OCI-LY1 (cell line): ENCODE measurements around the gene TREM2.

ENCODE experiments used
- H2AFZ ChIP-seq: fragments of 200-600 bp; sonication (generic), shearing (Covaris generic); 2 replicates; pipeline ENCODE4 v1.6.0; 2014; ENCODE audit warnings: antibody characterized with exemption, mild to moderate bottlenecking, low read length
- H3F3A ChIP-seq: fragments of 200-600 bp; sonication (generic), shearing (Covaris generic); 2 replicates; pipeline ENCODE4 v1.6.0; 2014; ENCODE audit warnings: mild to moderate bottlenecking, antibody characterized with exemption, low read length, moderate library complexity; ENCODE audit not compliant: insufficient read depth
- H3K27ac ChIP-seq: fragments of 200-600 bp; sonication (generic); 2 replicates; pipeline ENCODE4 v1.5.1; 2014; ENCODE audit warnings: low read length, mixed run types, mild to moderate bottlenecking, low read depth; ENCODE audit not compliant: poor library complexity, severe bottlenecking
- H3K27me3 ChIP-seq: fragments of 200-600 bp; sonication (generic); 2 replicates; pipeline ENCODE4 v1.6.0; 2014; ENCODE audit warnings: antibody characterized with exemption, mild to moderate bottlenecking, low read length, moderate library complexity; ENCODE audit not compliant: insufficient read depth
- H3K36me3 ChIP-seq: fragments of 200-600 bp; sonication (generic); 2 replicates; pipeline ENCODE4 v1.6.1; 2014; ENCODE audit warnings: mild to moderate bottlenecking, antibody characterized with exemption, low read length, moderate library complexity, mixed read lengths; ENCODE audit not compliant: insufficient read depth
- H3K4me1 ChIP-seq: fragments of 200-600 bp; sonication (generic); 2 replicates; pipeline ENCODE4 v1.5.1; 2014; ENCODE audit warnings: mild to moderate bottlenecking, low read length, moderate library complexity; ENCODE audit not compliant: insufficient read depth, severe bottlenecking
- H3K4me2 ChIP-seq: fragments of 200-600 bp; sonication (generic), shearing (Covaris generic); 2 replicates; pipeline ENCODE4 v1.6.1; 2014; ENCODE audit warnings: low read length
- H3K4me3 ChIP-seq: fragments of 200-600 bp; sonication (generic); 2 replicates; pipeline ENCODE4 v1.5.1; 2014; ENCODE audit warnings: low read length, low read depth, mild to moderate bottlenecking, mixed read lengths; ENCODE audit not compliant: poor library complexity, severe bottlenecking
- H3K79me2 ChIP-seq: fragments of 200-600 bp; shearing (Covaris generic); 2 replicates; pipeline ENCODE4 v1.6.1; 2016; ENCODE audit warnings: mixed run types, low read length, mixed read lengths; ENCODE audit not compliant: insufficient read depth
- H3K9ac ChIP-seq: fragments of 200-600 bp; sonication (generic), shearing (Covaris generic); 2 replicates; pipeline ENCODE4 v1.6.1; 2014; ENCODE audit warnings: mild to moderate bottlenecking, low read length, mixed read lengths
- H3K9me2 ChIP-seq: fragments of 200-600 bp; sonication (generic), shearing (Covaris generic); 2 replicates; pipeline ENCODE4 v1.6.1; 2014; ENCODE audit warnings: low read depth, mild to moderate bottlenecking, low read length, mixed read lengths
- H3K9me3 ChIP-seq: fragments of 200-600 bp; shearing (Covaris generic); 2 replicates; pipeline ENCODE4 v1.6.1; 2014; ENCODE audit warnings: low read length, mixed read lengths
- H4K20me1 ChIP-seq: fragments of 200-600 bp; sonication (generic), shearing (Covaris generic); 2 replicates; pipeline ENCODE4 v1.6.0; 2016; ENCODE audit warnings: mild to moderate bottlenecking, low read length; ENCODE audit not compliant: insufficient read depth
- EZH2 ChIP-seq: fragments of 200-600 bp; sonication (generic), shearing (Covaris generic); IDR thresholded peaks from 2 replicates; pipeline ENCODE4 v1.8.0; 2017; ENCODE audit warnings: borderline replicate concordance, mixed run types, mild to moderate bottlenecking, antibody characterized with exemption, low read length, moderate library complexity, mixed read lengths
- TF ChIP-seq, protein P1 (sequence below): fragments of 200-600 bp; sonication (generic), shearing (Covaris generic); IDR thresholded peaks from 2 replicates; pipeline ENCODE4 v1.5.1; 2017; ENCODE audit warnings: mild to moderate bottlenecking, antibody characterized with exemption, low read length, moderate library complexity, mixed read lengths

TREM2 gene

DNA sequence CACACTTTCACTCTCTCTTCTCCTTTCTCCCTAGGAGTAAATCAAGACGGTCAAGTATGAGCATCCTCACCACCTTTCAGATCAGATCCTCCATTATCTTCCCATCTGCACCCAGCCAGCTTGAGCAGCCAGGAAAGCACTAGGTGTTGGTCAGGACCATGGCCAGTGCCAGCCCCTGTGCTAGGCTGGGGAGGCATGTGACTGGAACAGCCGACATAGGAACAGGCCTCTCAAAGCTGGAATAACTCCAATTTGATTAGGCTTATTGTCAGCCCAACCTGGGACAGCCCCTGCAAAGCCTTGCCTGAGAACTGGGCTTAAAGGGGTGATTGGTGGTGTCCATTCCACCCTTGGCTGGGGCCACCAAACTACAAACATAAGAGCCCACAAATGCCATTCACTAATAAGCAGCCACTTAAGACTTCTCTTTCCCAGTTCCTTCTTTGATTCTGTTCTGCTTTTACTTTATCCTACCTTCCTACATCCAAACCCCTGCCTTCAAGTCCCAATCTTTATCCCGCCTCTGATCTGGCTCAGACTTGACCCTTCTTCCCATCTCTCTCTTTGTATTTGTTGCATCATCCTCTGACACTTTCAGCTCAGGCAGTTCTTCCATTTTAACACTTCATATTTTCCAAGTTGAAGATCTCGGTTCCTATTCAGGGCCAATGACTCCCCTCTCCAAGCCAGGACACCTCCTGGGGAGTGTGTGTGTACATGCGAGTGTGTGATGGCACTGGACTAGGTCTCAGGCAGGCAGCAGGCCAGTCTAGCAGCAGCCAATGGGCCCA lies 4.5 kb upstream of the TREM2 start:
- Histone ChIP-seq H3K4me2 (no peak overlapping the region), H3K9me3 (no peaks in the 10 kb centered on the region), H3K9ac (no peak overlapping the region), H3K36me3 (no peaks in the 10 kb centered on the region), H4K20me1 (no peaks in the 10 kb centered on the region), H3K27me3 (no peaks in the 10 kb centered on the region), H3K79me2 (no peaks in the 10 kb centered on the region), H3K4me3 (no peak overlapping the region), H2AFZ (no peak overlapping the region), H3K27ac (no peak overlapping the region), H3K4me1 (no peaks in the 10 kb centered on the region), H3K9me2 (no peaks in the 10 kb centered on the region), H3F3A (no peaks in the 10 kb centered on the region)
- TF ChIP-seq, protein P1, sequence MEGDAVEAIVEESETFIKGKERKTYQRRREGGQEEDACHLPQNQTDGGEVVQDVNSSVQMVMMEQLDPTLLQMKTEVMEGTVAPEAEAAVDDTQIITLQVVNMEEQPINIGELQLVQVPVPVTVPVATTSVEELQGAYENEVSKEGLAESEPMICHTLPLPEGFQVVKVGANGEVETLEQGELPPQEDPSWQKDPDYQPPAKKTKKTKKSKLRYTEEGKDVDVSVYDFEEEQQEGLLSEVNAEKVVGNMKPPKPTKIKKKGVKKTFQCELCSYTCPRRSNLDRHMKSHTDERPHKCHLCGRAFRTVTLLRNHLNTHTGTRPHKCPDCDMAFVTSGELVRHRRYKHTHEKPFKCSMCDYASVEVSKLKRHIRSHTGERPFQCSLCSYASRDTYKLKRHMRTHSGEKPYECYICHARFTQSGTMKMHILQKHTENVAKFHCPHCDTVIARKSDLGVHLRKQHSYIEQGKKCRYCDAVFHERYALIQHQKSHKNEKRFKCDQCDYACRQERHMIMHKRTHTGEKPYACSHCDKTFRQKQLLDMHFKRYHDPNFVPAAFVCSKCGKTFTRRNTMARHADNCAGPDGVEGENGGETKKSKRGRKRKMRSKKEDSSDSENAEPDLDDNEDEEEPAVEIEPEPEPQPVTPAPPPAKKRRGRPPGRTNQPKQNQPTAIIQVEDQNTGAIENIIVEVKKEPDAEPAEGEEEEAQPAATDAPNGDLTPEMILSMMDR, result no peak
- TF ChIP-seq EZH2, result no peak

DNA sequence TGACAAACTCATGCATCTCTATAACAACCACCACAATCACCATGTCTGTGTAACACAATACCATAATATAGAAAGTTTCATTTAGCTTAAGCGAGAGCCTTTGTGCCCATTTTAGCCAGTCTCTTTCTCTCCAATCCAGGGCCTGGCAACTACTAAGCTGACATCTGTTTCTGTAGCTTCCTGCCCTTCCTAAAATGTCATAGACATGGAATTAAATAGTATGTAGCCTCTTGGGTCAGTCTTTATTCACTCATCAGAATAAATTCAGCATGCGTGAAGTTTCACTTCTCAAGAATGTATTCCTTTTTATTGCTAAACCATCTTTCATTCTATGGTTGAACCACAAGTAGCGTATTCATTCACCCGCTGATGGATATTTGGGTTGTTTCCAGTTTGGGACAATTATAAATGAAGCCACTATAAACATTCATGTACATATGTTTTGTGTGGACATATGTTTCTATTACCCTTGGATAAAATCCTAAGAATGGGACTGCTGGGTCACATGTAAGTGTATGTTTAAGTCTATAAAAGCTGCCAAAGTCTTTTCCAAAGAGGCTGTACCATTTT lies 1.7 kb upstream of the TREM2 start:
- Histone ChIP-seq H3F3A (no peaks in the 10 kb centered on the region), H3K9ac (no peak overlapping the region), H3K36me3 (no peaks in the 10 kb centered on the region), H3K4me1 (no peaks in the 10 kb centered on the region), H2AFZ (no peak overlapping the region), H3K9me3 (no peaks in the 10 kb centered on the region), H4K20me1 (no peaks in the 10 kb centered on the region), H3K27me3 (0 out of 2 replicates have a peak, but pooled peaks cover 4% of the 10 kb centered on the region), H3K27ac (no peak overlapping the region), H3K79me2 (no peaks in the 10 kb centered on the region), H3K4me2 (no peak overlapping the region), H3K4me3 (no peak overlapping the region), H3K9me2 (no peaks in the 10 kb centered on the region)
- TF ChIP-seq EZH2, result no peak
- TF ChIP-seq, protein P1, result no peak

DNA sequence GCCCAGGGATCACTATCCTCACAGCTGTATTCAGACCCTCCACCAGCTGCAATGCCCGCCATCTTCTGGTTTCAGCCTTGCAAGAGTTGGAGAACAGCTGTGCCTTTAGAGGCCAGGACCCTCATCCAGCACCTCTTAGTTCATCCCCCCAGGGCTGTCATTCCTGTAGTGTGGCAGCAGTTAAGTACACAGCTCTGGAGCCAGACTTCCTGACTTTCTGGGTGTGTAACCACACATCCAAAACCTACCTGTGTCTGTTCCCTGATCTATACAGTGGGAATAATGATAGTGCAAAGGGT lies 452 bp upstream of the TREM2 start:
- Histone ChIP-seq H3K36me3 (no peaks in the 10 kb centered on the region), H3K27me3 (0 out of 2 replicates have a peak, but pooled peaks cover 4% of the 10 kb centered on the region), H3F3A (no peaks in the 10 kb centered on the region), H3K27ac (no peak overlapping the region), H3K79me2 (no peaks in the 10 kb centered on the region), H4K20me1 (no peaks in the 10 kb centered on the region), H3K9me2 (no peaks in the 10 kb centered on the region), H2AFZ (no peak overlapping the region), H3K9ac (no peak overlapping the region), H3K4me3 (no peak overlapping the region), H3K9me3 (no peaks in the 10 kb centered on the region), H3K4me1 (no peaks in the 10 kb centered on the region), H3K4me2 (no peak overlapping the region)
- TF ChIP-seq EZH2, result no peak
- TF ChIP-seq, protein P1, result no peak
